Mucosa of descending colon (tissue), 3 donors: ENCODE measurements around the gene PTGDR2. TPM values are rescaled to one million over a fixed set of nuclear protein-coding genes. Genes with fewer than 3 reads are reported as not detected.
"Not testable (repeated sequence)": the region's sequence is repeated elsewhere in the genome, so short reads cannot be mapped to it uniquely, and the experiment has no call there.

ENCODE experiments used
- ATAC-seq: fragments of 200-7000 bp; cut with Tn5 transposase; one replicate; pipeline ENCODE4 v1.9.1; 2020; ENCODE audit warnings: mild to moderate bottlenecking, moderate library complexity
- DNase-seq, 3 donors: peaks; one replicate each; pipeline ENCODE4 v3.0.0-alpha.2; 2020
- H3K36me3 ChIP-seq: fragments of 200-600 bp; one replicate; pipeline ENCODE4 v1.8.0; 2021; ENCODE audit warnings: low read depth, mild to moderate bottlenecking
- H3K4me1 ChIP-seq: fragments of 200-600 bp; one replicate; pipeline ENCODE4 v1.8.0; 2021; ENCODE audit warnings: low read depth, mild to moderate bottlenecking
- H3K4me3 ChIP-seq: fragments of 200-600 bp; one replicate; pipeline ENCODE4 v1.8.0; 2021; ENCODE audit warnings: mild to moderate bottlenecking
- H3K9me3 ChIP-seq: fragments of 200-600 bp; one replicate; pipeline ENCODE4 v1.8.0; 2021; ENCODE audit warnings: mild to moderate bottlenecking
- CTCF ChIP-seq: fragments of 200-600 bp; IDR thresholded peaks from one replicate; pipeline ENCODE4 v1.8.0; 2022; ENCODE audit warnings: antibody characterized with exemption, mild to moderate bottlenecking
- intact Hi-C, 2 donors: fragments of 100-400 bp; cut with DNase I in 1 of 2; cut with micrococcal nuclease in 1 of 2; formaldehyde crosslinking; loops; one replicate each; pipeline versions ENCODE4 v1.11.0 to v1.11.1; 2022; cut with DNase I, micrococcal nuclease
- total RNA-seq, 3 donors: library from RNA; stranded (reverse); fragmentation: NEBNext Ultra II Directional in 2 of 3; extraction: Animal tissue kit (Norgen Biotek cat#: 25700) in 2 of 3; gene quantifications; one replicate each; pipeline versions ENCODE4 v1.2.1 to v1.2.4, GENCODE V29; 2021 to 2023
- donor health status: DM: no; HTN: no; CAD: no; lungs with moderate emphysema.
- donor health status: DM: no; HTN: no; CAD: no.
- donor health status: DM: no; HTN: yes; CAD: no.

PTGDR2 gene
- total RNA-seq, 3 donors from 2014 or later: 1.8 to 3.4 (median 2.6) TPM

DNA sequence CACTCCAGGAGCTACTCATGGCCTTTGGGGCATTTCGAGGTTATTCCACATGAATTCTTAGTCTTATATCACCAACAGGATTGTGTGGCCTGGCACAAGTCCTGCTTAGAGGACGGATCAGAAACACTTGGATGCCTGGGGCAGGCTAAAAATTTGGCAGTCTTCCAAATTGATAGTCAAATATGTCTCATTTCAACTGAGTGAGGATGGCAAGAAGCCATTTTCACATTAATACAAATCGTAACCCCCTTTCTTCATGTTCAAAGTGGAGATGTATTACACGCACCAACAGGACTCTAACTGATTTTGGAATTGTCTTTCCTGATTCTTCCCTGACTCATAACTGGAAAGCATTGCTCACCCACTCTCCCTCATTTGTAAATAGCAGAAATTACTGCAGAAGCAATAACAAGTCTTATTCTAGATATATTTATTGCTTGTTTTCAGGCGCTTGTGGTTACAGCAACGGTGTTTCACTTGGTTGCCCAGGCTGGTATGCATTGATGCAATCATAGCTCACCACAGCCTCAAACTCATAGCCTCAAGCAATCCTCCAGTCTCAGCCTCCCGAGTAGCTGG lies 24.2 kb downstream of the PTGDR2 start:
- Histone ChIP-seq H3K4me3 (no peak overlapping the region), H3K4me1 (no peaks in the 10 kb centered on the region), H3K36me3 (no peaks in the 10 kb centered on the region), H3K9me3 (no peaks in the 10 kb centered on the region)
- DNase-seq (no peak), ATAC-seq (no peak)
- intact Hi-C loops: loop anchor here (5.0 to 10.0 kb wide), 2 partner anchors 56 to 353 kb away; no protein-coding TSS in a partner anchor
- TF ChIP-seq CTCF: no peak

DNA sequence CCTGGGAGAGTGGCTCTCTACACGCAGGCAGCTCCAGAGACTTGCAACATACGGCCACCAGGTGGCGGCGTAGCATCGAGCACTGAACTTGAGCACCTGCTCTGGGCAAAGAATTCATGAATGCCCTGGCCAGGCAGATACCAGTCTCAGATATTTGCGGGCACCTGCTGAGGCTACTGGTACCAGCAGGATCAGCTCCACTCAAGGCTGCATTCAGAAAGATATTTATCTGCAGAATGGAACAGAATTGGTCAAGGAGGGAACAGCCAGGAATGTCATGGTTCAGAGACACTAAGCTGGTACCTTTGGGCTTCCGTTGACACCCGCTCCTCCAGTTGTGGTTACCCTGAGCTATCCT lies 24.6 kb downstream of the PTGDR2 start:
- Histone ChIP-seq H3K9me3 (no peaks in the 10 kb centered on the region), H3K36me3 (no peaks in the 10 kb centered on the region), H3K4me1 (no peaks in the 10 kb centered on the region), H3K4me3 (no peak overlapping the region)
- intact Hi-C loops: loop anchor here (5.0 to 10.0 kb wide), 2 partner anchors 56 to 354 kb away; no protein-coding TSS in a partner anchor
- ATAC-seq: peak; percentile 93
- peak; percentile 83 to 94 (median 90) for DNase-seq
- peak; percentile 85 for TF ChIP-seq CTCF

- TF ChIP-seq CTCF: no peak
- Histone ChIP-seq H3K36me3 (no peaks in the 10 kb centered on the region), H3K4me1 (no peaks in the 10 kb centered on the region), H3K4me3 (no peak overlapping the region), H3K9me3 (no peaks in the 10 kb centered on the region)
- DNase-seq (no peak), ATAC-seq (peak; percentile 51)
- intact Hi-C loops: loop anchor here (5.0 to 10.0 kb wide), 2 partner anchors 57 to 354 kb away; no protein-coding TSS in a partner anchor
These were observed 25.1 kb downstream of the PTGDR2 start for GRCh38 chr11:60830478-60831142.

DNA sequence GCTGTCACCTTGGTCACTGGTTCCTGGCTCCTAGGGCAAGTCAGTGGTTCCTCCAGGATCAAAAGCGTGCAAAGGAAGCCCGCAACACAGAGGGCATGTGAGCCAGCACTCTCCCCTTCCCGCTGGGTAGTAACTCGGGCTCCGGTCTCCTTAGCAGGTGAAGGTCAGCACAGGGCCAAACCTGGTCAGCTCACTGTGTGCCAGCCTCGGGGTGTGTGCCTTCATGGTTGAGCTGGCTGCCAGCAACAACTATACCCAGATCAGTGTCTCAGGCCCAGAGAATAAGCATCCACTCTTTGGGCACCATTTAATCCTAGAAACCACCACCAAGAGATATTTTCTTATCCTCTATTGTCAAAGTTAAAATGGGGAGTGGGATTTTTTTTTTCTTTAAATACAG lies 30.0 kb downstream of the PTGDR2 start:
- ATAC-seq (no peak), DNase-seq (no peak)
- TF ChIP-seq CTCF: no peak
- Histone ChIP-seq H3K36me3 (no peaks in the 10 kb centered on the region), H3K4me3 (no peak overlapping the region), H3K4me1 (no peaks in the 10 kb centered on the region), H3K9me3 (no peaks in the 10 kb centered on the region)
- intact Hi-C loops: loop anchor here in 1 of 2 donors (5.0 kb wide), 1 partner anchor 72 kb away; no protein-coding TSS in a partner anchor

GRCh38 chr11:60825118-60825517 lies 30.6 kb downstream of the PTGDR2 start:
- ATAC-seq (no peak), DNase-seq (no peak)
- no peaks in the 10 kb centered on the region for H3K4me1 ChIP-seq
- no peaks in the 10 kb centered on the region for H3K36me3 ChIP-seq
- TF ChIP-seq CTCF: no peak
- intact Hi-C loops: loop anchor here in 1 of 2 donors (5.0 kb wide), 1 partner anchor 72 kb away; no protein-coding TSS in a partner anchor
- H3K4me3 ChIP-seq: no peak overlapping the region
- no peaks in the 10 kb centered on the region for H3K9me3 ChIP-seq

- intact Hi-C loops, DNase-seq, ATAC-seq, H3K4me1 ChIP-seq, H3K36me3 ChIP-seq, H3K4me3 ChIP-seq, H3K9me3 ChIP-seq: not testable (repeated sequence)
These were observed 31.9 kb downstream of the PTGDR2 start for GRCh38 chr11:60823745-60824306.
